Keratinocyte (primary cell): ENCODE results near the gene GTF2IRD1. TPM values are rescaled to one million over a fixed set of nuclear protein-coding genes. Genes with fewer than 3 reads are reported as not detected.
A peak's percentile ranks its signal among the peaks of the same experiment; 100 is the strongest.

Source experiments
- DNase-seq: peaks from one replicate; pipeline ENCODE4 v3.0.0-alpha.2; 2011; ENCODE audit warnings: low read depth, missing footprints, low spot score
- FAIRE-seq: peaks from 2 replicates; lab custom pipeline; 2011; peaks lifted over from hg19 to GRCh38; lab: Jason Lieb, UNC
- H2AFZ ChIP-seq: 2 replicates; pipeline ENCODE4 v1.6.0; 2012; ENCODE audit warnings: low read length, control low read depth, inconsistent platforms; ENCODE audit not compliant: control insufficient read depth
- H3K27ac ChIP-seq: 2 replicates; pipeline ENCODE4 v1.5.1; 2011; ENCODE audit warnings: low read length; ENCODE audit not compliant: control insufficient read depth, insufficient read depth
- H3K27me3 ChIP-seq: 3 replicates; pipeline ENCODE4 v1.6.0; 2011; ENCODE audit warnings: low read length; ENCODE audit not compliant: control insufficient read depth, insufficient read depth; ENCODE audit errors: extremely low read depth
- H3K36me3 ChIP-seq, 2 experiments: 2 replicates in 1 of 2; 3 replicates in 1 of 2; pipeline ENCODE4 v1.5.1; 2011; ENCODE audit warnings: low read length in 2 of 2, mild to moderate bottlenecking in 1 of 2; ENCODE audit not compliant: control insufficient read depth in 2 of 2, insufficient read depth in 2 of 2; ENCODE audit errors: extremely low read depth in 1 of 2
- H3K4me1 ChIP-seq: 3 replicates; pipeline ENCODE4 v1.5.1; 2011; ENCODE audit warnings: low read length; ENCODE audit not compliant: control insufficient read depth, insufficient read depth; ENCODE audit errors: extremely low read depth
- H3K4me2 ChIP-seq: 3 replicates; pipeline ENCODE4 v1.6.0; 2011; ENCODE audit warnings: low read depth, low read length; ENCODE audit not compliant: control insufficient read depth, insufficient read depth; ENCODE audit errors: extremely low read depth
- H3K4me3 ChIP-seq, 3 experiments: fragments of 200-600 bp in 1 of 3; sonication (generic) in 1 of 3; 2 replicates in 2 of 3; 3 replicates in 1 of 3; pipeline ENCODE4 v1.5.1; 2011 to 2016; ENCODE audit warnings: low read length in 3 of 3, mild to moderate bottlenecking in 3 of 3, control low read depth in 2 of 3, inconsistent platforms in 1 of 3, low read depth in 1 of 3, mixed read lengths in 1 of 3, mixed run types in 1 of 3, moderate library complexity in 1 of 3; ENCODE audit not compliant: control insufficient read depth in 2 of 3, insufficient read depth in 2 of 3; ENCODE audit errors: extremely low read depth in 1 of 3
- H3K79me2 ChIP-seq: 2 replicates; pipeline ENCODE4 v1.6.0; 2012; ENCODE audit warnings: low read length; ENCODE audit not compliant: control insufficient read depth, insufficient read depth
- H3K9ac ChIP-seq: 3 replicates; pipeline ENCODE4 v1.6.0; 2011; ENCODE audit warnings: low read length; ENCODE audit not compliant: control insufficient read depth, insufficient read depth; ENCODE audit errors: extremely low read depth
- H3K9me1 ChIP-seq: 3 replicates; pipeline ENCODE4 v1.6.0; 2011; ENCODE audit warnings: low read length; ENCODE audit not compliant: control insufficient read depth, insufficient read depth; ENCODE audit errors: extremely low read depth
- H3K9me3 ChIP-seq: 2 replicates; pipeline ENCODE4 v1.5.1; 2012; ENCODE audit warnings: low read depth, low read length; ENCODE audit not compliant: control insufficient read depth
- H4K20me1 ChIP-seq: 3 replicates; pipeline ENCODE4 v1.6.0; 2011; ENCODE audit warnings: low read length; ENCODE audit not compliant: control insufficient read depth, insufficient read depth; ENCODE audit errors: extremely low read depth
- CTCF ChIP-seq, 3 experiments: IDR thresholded peaks in 1 of 3; conservative IDR thresholded peaks in 1 of 3; optimal IDR thresholded peaks in 1 of 3; 2 replicates in 2 of 3; 3 replicates in 1 of 3; pipeline versions ENCODE3 to v1.5.1; 2011; ENCODE audit warnings: low read length in 3 of 3, mild to moderate bottlenecking in 3 of 3, moderate library complexity in 2 of 3, control low read depth in 1 of 3, inconsistent platforms in 1 of 3; ENCODE audit not compliant: insufficient read depth in 2 of 3; ENCODE audit errors: extremely low read depth in 1 of 3
- EZH2 ChIP-seq: IDR thresholded peaks from one replicate; pipeline ENCODE4 v1.6.1; 2012; ENCODE audit warnings: inconsistent platforms, mild to moderate bottlenecking, low read length, moderate library complexity
- dilution Hi-C: fragments of 300-500 bp; cut with MboI; formaldehyde crosslinking; loops from one replicate; pipeline ENCODE4 v1.7.0; 2020; ENCODE audit warnings: low sequenced_read_pairs; ENCODE audit not compliant: extremely low pct_ligation_motif_present
- polyA plus RNA-seq, 5 experiments: library from polyadenylated mRNA; depleted of rRNA in 3 of 5; stranded (reverse) in 3 of 5; stranded (forward) in 1 of 5; unstranded in 1 of 5; fragments of >200 nt; gene quantifications; 1 replicate in 1 of 5; 2 replicates in 3 of 5; 3 replicates in 1 of 5; pipeline versions ENCODE4 v1.2.1 to v1.2.3, GENCODE V29; 2011 to 2012; ENCODE audit warnings: missing spikeins in 2 of 5, low read depth in 1 of 5, low replicate concordance in 1 of 5

The GTF2IRD1 gene
- polyA plus RNA-seq, 1 donor (not counting 4 experiments of a cell fraction or from before 2014, with no cell fraction given) = 19.4 TPM

- H4K20me1 ChIP-seq = no peaks in the 10 kb centered on the region
- no peak overlapping the region for H3K4me2 ChIP-seq
- H3K9me3 ChIP-seq = no peaks in the 10 kb centered on the region
- H3K9ac ChIP-seq = no peak overlapping the region
- dilution Hi-C loops = no loop called here
- no peaks in the 10 kb centered on the region for H3K27me3 ChIP-seq
- FAIRE-seq (no peak), DNase-seq (no peak)
- H3K4me3 ChIP-seq = no peak overlapping the region
- H3K4me1 ChIP-seq = no peaks in the 10 kb centered on the region
- H3K79me2 ChIP-seq = no peaks in the 10 kb centered on the region
- H3K27ac ChIP-seq = no peak overlapping the region
- TF ChIP-seq EZH2 (no peak), CTCF (optimal IDR thresholded peaks at IDR 0.05 in 1 of 3, IDR thresholded peaks at IDR 0.05 in 1 of 3, conservative IDR thresholded peaks at IDR 0.05 in 1 of 3; ENCODE audit: extremely low read depth in 1 of 3, insufficient read depth in 2 of 3, low read length in 3 of 3) (no peak)
- H3K36me3 ChIP-seq = no peaks in the 10 kb centered on the region
- no peaks in the 10 kb centered on the region for H3K9me1 ChIP-seq
- no peak overlapping the region for H2AFZ ChIP-seq
Observed at GRCh38 chr7:74623135-74623534, 169.4 kb downstream of the GTF2IRD1 start.

DNA sequence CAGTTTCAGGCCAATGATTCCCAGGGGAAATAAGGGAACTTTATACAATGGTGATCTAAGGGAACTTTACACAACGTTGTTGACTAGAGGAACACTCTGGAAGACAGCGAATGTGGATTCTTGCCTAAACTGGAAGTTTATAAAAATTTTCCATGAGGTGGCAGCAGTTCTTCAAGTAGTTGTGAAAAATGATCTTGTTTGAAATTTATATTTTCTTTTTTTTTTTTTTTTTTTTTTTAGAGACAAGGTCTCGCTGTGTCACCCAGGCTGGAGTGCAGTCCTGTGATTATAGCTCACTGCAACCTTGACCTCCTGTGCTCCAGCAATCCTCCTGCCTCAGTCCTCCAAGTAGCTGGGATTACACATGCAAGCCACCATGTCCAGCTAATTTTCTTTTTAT lies 171.7 kb downstream of the GTF2IRD1 start:
- H3K36me3 ChIP-seq = no peaks in the 10 kb centered on the region
- no peak overlapping the region for H3K27ac ChIP-seq
- dilution Hi-C loops = no loop called here
- H2AFZ ChIP-seq = no peak overlapping the region
- H4K20me1 ChIP-seq = no peaks in the 10 kb centered on the region
- H3K4me2 ChIP-seq = no peak overlapping the region
- DNase-seq = no peak
- no peak for FAIRE-seq
- no peaks in the 10 kb centered on the region for H3K79me2 ChIP-seq
- H3K9me1 ChIP-seq = no peaks in the 10 kb centered on the region
- H3K27me3 ChIP-seq = no peaks in the 10 kb centered on the region
- H3K9me3 ChIP-seq = no peaks in the 10 kb centered on the region
- H3K4me1 ChIP-seq = no peaks in the 10 kb centered on the region
- peak in 1 of 3 experiments; percentile 9 for TF ChIP-seq CTCF (optimal IDR thresholded peaks at IDR 0.05 in 1 of 3, IDR thresholded peaks at IDR 0.05 in 1 of 3, conservative IDR thresholded peaks at IDR 0.05 in 1 of 3; ENCODE audit: extremely low read depth in 1 of 3, insufficient read depth in 2 of 3, low read length in 3 of 3)
- no peak for TF ChIP-seq EZH2
- H3K9ac ChIP-seq = no peak overlapping the region
- H3K4me3 ChIP-seq = no peak overlapping the region
